Measurements from ENCODE around the gene ASGR2.

DNA sequence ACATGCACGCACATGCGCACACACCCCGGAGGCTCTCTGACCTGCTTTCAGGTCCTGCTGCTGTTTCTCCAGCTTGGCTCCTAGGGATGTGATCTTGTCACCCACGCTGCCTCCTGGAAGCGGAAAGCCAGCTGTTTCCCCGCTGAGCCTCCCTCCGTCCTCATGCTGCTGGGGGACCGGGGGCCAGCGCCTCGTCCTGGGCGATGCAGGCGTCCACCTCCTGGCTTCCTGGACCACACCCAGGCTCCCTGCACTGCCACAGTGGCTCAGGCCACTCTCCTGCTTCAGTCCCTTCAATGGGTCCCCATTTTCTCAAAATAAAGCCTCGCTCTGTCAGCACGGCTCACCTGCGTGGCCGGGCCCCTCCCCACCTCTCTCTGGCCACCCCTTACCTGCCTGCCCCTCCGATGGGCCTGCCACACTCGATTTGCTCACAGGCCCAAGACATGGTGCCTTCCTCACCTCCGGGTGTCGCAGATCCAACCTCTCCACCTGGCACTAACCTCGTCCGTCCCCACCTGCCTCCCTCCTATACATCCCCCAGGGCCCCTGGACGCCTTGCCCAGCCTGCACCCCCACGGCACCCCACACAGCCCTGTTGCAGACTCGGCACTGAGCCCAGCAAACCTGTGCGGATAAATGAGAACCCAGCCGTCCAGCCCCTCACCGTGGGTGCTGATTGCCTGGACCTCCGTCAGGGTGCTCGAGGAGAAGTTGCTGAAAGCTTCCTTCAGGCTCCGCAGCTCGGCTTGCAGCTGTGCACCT is 6.6 kb downstream of the ASGR2 start:
- TF ChIP-seq, protein P1, sequence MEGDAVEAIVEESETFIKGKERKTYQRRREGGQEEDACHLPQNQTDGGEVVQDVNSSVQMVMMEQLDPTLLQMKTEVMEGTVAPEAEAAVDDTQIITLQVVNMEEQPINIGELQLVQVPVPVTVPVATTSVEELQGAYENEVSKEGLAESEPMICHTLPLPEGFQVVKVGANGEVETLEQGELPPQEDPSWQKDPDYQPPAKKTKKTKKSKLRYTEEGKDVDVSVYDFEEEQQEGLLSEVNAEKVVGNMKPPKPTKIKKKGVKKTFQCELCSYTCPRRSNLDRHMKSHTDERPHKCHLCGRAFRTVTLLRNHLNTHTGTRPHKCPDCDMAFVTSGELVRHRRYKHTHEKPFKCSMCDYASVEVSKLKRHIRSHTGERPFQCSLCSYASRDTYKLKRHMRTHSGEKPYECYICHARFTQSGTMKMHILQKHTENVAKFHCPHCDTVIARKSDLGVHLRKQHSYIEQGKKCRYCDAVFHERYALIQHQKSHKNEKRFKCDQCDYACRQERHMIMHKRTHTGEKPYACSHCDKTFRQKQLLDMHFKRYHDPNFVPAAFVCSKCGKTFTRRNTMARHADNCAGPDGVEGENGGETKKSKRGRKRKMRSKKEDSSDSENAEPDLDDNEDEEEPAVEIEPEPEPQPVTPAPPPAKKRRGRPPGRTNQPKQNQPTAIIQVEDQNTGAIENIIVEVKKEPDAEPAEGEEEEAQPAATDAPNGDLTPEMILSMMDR (conservative IDR thresholded peaks at IDR 0.05 in 1 of 2, IDR thresholded peaks at IDR 0.05 in 1 of 2; ENCODE audit: low read depth in 1 of 2, low read length in 2 of 2), result no peak
- TF ChIP-seq EZH2 (IDR thresholded peaks at IDR 0.05; ENCODE audit: low read length, missing control alignments), result no peak

Measured in fibroblast of lung (primary cell).